NCI-H1436 treated with DMSO at 0.1 percent for 48 hours (cell line): ENCODE results near the gene NRP1.
"Not testable (repeated sequence)": the region's sequence is repeated elsewhere in the genome, so short reads cannot be mapped to it uniquely, and the experiment has no call there.

Experiments used
- DNase-seq: peaks from one replicate; lab custom pipeline; 2025; lab: John Stamatoyannopoulos, UW

The NRP1 gene

GRCh38 chr10:33150146-33150545 lies 184.3 kb downstream of the NRP1 start:
- DNase-seq = no peak

GRCh38 chr10:33147013-33147310 lies 187.5 kb downstream of the NRP1 start:
- DNase-seq = no peak

GRCh38 chr10:33146189-33147012 lies 188.1 kb downstream of the NRP1 start:
- no peak for DNase-seq

GRCh38 chr10:33145451-33146188 lies 188.8 kb downstream of the NRP1 start:
- DNase-seq = no peak

GRCh38 chr10:33143160-33143728 lies 191.2 kb downstream of the NRP1 start:
- no peak for DNase-seq

- DNase-seq = no peak
Observed at GRCh38 chr10:33142295-33142694, 192.2 kb downstream of the NRP1 start.

GRCh38 chr10:33141251-33141650 lies 193.2 kb downstream of the NRP1 start:
- DNase-seq = no peak

GRCh38 chr10:33139181-33139646 lies 195.3 kb downstream of the NRP1 start:
- no peak for DNase-seq

GRCh38 chr10:33138686-33139085 lies 195.8 kb downstream of the NRP1 start:
- not testable (repeated sequence) for DNase-seq

- no peak for DNase-seq
Observed at GRCh38 chr10:33137356-33138005, 197.0 kb downstream of the NRP1 start.

GRCh38 chr10:33136781-33137180 lies 197.7 kb downstream of the NRP1 start:
- no peak for DNase-seq

- no peak for DNase-seq
Observed at GRCh38 chr10:33136271-33136670, 198.2 kb downstream of the NRP1 start.

GRCh38 chr10:33134011-33134751 lies 200.3 kb downstream of the NRP1 start:
- DNase-seq = no peak

GRCh38 chr10:33133557-33133956 lies 200.9 kb downstream of the NRP1 start:
- no peak for DNase-seq

GRCh38 chr10:33132626-33133025 lies 201.8 kb downstream of the NRP1 start:
- no peak for DNase-seq

- no peak for DNase-seq
Observed at GRCh38 chr10:33129996-33130386, 204.5 kb downstream of the NRP1 start.

- DNase-seq = no peak
Observed at GRCh38 chr10:33129141-33129995, 205.1 kb downstream of the NRP1 start.

- DNase-seq = no peak
Observed at GRCh38 chr10:33127622-33128021, 206.8 kb downstream of the NRP1 start.
